Neural progenitor cell (in vitro differentiated cells): ENCODE measurements around the gene STK24.

ENCODE experiments used
- CTCF ChIP-seq: fragments of 200-600 bp; sonication (generic); IDR thresholded peaks from 2 replicates; pipeline ENCODE4 v1.5.1; 2017; ENCODE audit warnings: antibody characterized with exemption, mild to moderate bottlenecking
- EZH2phosphoT487 ChIP-seq: fragments of 200-600 bp; sonication (generic); IDR thresholded peaks from 2 replicates; pipeline ENCODE4 v1.6.1; 2017; ENCODE audit warnings: antibody characterized with exemption

- TF ChIP-seq CTCF (no peak), EZH2phosphoT487 (no peak)
Measured at GRCh38 chr13:98459171-98459681, 117.7 kb downstream of the STK24 start.
